GM06990 (cell line): ENCODE data around the gene CKMT1A.
A peak's percentile ranks its signal among the peaks of the same experiment; 100 is the strongest.
"Not testable (repeated sequence)": the region's sequence is repeated elsewhere in the genome, so short reads cannot be mapped to it uniquely, and the experiment has no call there.

Experiments
- DNase-seq: peaks from one replicate; pipeline ENCODE4 v3.0.0-alpha.2; 2011; ENCODE audit not compliant: insufficient read length; ENCODE audit errors: extremely low read depth
- H3K27me3 ChIP-seq: replicated peaks from 2 replicates; pipeline ENCODE4 v1.6.0; 2011; ENCODE audit warnings: low read length; ENCODE audit not compliant: control insufficient read depth, insufficient read depth
- H3K36me3 ChIP-seq: 2 replicates; pipeline ENCODE4 v1.5.1; 2011; ENCODE audit warnings: low read length; ENCODE audit not compliant: control insufficient read depth, insufficient read depth
- H3K4me3 ChIP-seq: replicated peaks from 2 replicates; pipeline ENCODE4 v1.5.1; 2011; ENCODE audit warnings: low read depth, mild to moderate bottlenecking, control low read depth, low read length
- CTCF ChIP-seq: IDR thresholded peaks from 2 replicates; pipeline ENCODE4 v1.5.1; 2011; ENCODE audit warnings: low read length, control low read depth, mild to moderate bottlenecking, inconsistent platforms; ENCODE audit not compliant: insufficient read depth, poor library complexity, severe bottlenecking

CKMT1A gene

GRCh38 chr15:43702174-43702573 is 8.5 kb downstream of the CKMT1A start:
- Histone ChIP-seq H3K4me3 (no peak overlapping the region), H3K27me3 (no peaks in the 10 kb centered on the region; the same call in 1 of the 2 replicates), H3K36me3 (no peaks in the 10 kb centered on the region)
- TF ChIP-seq CTCF: no peak
- no peak for DNase-seq

GRCh38 chr15:43702701-43703424 is 9.2 kb downstream of the CKMT1A start:
- Histone ChIP-seq H3K4me3 (no peak overlapping the region), H3K36me3 (no peaks in the 10 kb centered on the region), H3K27me3 (no peaks in the 10 kb centered on the region; the same call in 1 of the 2 replicates)
- DNase-seq: no peak
- TF ChIP-seq CTCF: no peak

GRCh38 chr15:43710431-43711131 is 16.9 kb downstream of the CKMT1A start:
- DNase-seq: not testable (repeated sequence)

GRCh38 chr15:43723151-43723550 is 29.5 kb downstream of the CKMT1A start:
- Histone ChIP-seq H3K4me3 (no peak overlapping the region), H3K27me3 (no peaks in the 10 kb centered on the region), H3K36me3 (no peaks in the 10 kb centered on the region)
- TF ChIP-seq CTCF: no peak
- no peak for DNase-seq

More at GRCh38 chr15:43710431-43711131, 16.9 kb downstream of the CKMT1A start:
- not testable (repeated sequence) for H3K36me3 ChIP-seq, H3K4me3 ChIP-seq, H3K27me3 ChIP-seq

GRCh38 chr15:43726306-43726705 is 32.6 kb downstream of the CKMT1A start:
- H3K4me3 ChIP-seq, DNase-seq, H3K36me3 ChIP-seq, H3K27me3 ChIP-seq: not testable (repeated sequence)

GRCh38 chr15:43728053-43728725 is 34.5 kb downstream of the CKMT1A start:
- not testable (repeated sequence) for DNase-seq

GRCh38 chr15:43735416-43735815 is 41.8 kb downstream of the CKMT1A start:
- TF ChIP-seq CTCF: no peak
- peak; percentile 15 for DNase-seq
- H3K27me3 ChIP-seq: no peaks in the 10 kb centered on the region
- peak overlapping the region; percentile 51 for H3K4me3 ChIP-seq
- H3K36me3 ChIP-seq: no peaks in the 10 kb centered on the region

More at GRCh38 chr15:43728053-43728725, 34.5 kb downstream of the CKMT1A start:
- H3K36me3 ChIP-seq, H3K4me3 ChIP-seq, H3K27me3 ChIP-seq: not testable (repeated sequence)

GRCh38 chr15:43746245-43746902 is 52.7 kb downstream of the CKMT1A start, which contains the start of gene PDIA3:
PDIA3 (plus strand) TSS chr15:43746438; CDS start chr15:43746540, 102 bp downstream.
- H3K4me3 ChIP-seq: peak within 1 kb of the TSS; percentile 91
- H3K27me3 ChIP-seq, H3K36me3 ChIP-seq: not testable (repeated sequence)
- DNase-seq: peak; percentile 93

GRCh38 chr15:43746903-43747309 is 53.2 kb downstream of the CKMT1A start:
- not testable (repeated sequence) for DNase-seq, H3K36me3 ChIP-seq, H3K27me3 ChIP-seq
- H3K4me3 ChIP-seq: peak overlapping the region; percentile 91
